ENCODE data around the gene ST8SIA1.
A peak's percentile ranks its signal among the peaks of the same experiment; 100 is the strongest.
"Not testable (repeated sequence)": the region's sequence is repeated elsewhere in the genome, so short reads cannot be mapped to it uniquely, and the experiment has no call there.

The ST8SIA1 gene

GRCh38 chr12:22334410-22335100 is at the start of gene ST8SIA1:
Gene ST8SIA1, minus strand, starts transcription at chr12:22334707. Its CDS starts 475 bp downstream, at chr12:22334232.
- no peak for FAIRE-seq
- DNase-seq (ENCODE audit: extremely low spot score, insufficient read length, low read depth) = peak; percentile 23

DNA sequence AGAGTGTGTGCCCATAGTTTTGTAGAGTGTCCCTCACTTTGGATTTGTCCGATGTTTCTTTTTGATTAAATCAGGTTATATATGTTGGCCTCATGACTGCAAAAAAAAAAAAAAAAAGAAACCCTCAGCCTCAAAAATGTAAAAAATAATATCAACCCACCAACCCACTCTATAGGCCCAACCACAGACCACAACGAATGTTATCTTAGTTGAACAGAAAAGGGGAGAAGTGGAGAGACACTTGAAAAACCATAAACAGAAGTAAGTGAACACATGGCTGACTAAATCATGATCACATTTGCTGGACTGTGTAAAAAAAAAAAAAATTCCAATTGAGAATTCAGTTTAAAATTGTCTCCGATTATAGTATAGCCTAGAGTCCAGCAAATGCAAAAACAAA is 45.5 kb upstream of the ST8SIA1 start:
- DNase-seq (ENCODE audit: extremely low spot score, insufficient read length, low read depth) (no peak), FAIRE-seq (no peak)

GRCh38 chr12:22377731-22378496 is 43.4 kb upstream of the ST8SIA1 start:
- DNase-seq (ENCODE audit: extremely low spot score, insufficient read length, low read depth) = no peak

GRCh38 chr12:22376596-22377150 is 42.2 kb upstream of the ST8SIA1 start:
- FAIRE-seq; DNase-seq (ENCODE audit: extremely low spot score, insufficient read length, low read depth): not testable (repeated sequence)

More at GRCh38 chr12:22377731-22378496, 43.4 kb upstream of the ST8SIA1 start:
- no peak for FAIRE-seq

DNA sequence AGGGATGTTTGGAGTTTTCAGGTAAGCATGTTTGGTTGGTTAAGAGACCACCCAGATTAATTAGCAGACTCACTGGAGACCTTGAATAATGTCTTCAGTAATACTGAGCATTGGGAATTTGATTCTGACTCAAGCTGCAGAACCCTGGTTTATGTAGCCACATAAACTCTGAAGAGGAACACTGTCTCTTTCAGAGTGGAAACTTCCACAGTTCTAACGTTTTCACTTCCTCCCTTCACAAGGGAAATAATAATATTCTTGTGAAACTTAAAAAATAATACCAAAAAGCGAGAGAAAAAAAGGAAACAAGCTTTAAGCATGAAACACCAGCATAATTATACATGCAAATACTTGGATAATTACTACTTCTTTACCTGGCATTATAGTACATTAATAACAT is 40.0 kb upstream of the ST8SIA1 start:
- DNase-seq (ENCODE audit: extremely low spot score, insufficient read length, low read depth) (no peak), FAIRE-seq (no peak)

DNA sequence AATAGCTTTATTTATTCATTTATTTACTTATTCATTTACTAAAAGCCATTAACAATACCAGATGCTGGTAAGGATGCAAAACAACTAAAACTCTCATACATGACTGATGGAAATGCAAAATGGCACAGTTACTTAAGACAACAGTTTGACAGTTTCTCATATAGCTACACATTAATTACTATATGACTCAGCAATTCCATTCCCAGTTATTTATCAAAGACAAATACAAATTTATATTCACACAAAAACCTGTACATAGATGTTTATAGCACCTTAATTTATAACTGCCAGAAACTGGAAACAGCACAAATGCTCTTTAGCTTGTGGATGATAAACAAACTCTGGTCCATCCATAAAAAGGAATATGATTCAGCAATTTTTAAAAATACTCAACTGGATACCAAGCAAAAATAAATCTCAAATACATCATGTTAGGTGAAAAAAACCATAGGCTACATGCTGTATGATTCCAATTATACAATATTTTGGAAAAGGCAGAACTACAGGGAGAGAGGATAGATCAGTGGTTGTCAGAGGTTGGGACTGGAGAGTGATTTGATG is 37.9 kb upstream of the ST8SIA1 start:
- no peak for FAIRE-seq

GRCh38 chr12:22366181-22366580 is 31.7 kb upstream of the ST8SIA1 start:
- FAIRE-seq (no peak), DNase-seq (ENCODE audit: extremely low spot score, insufficient read length, low read depth) (no peak)

More for the DNA sequence above, 37.9 kb upstream of the ST8SIA1 start:
- no peak for DNase-seq (ENCODE audit: extremely low spot score, insufficient read length, low read depth)

- DNase-seq (ENCODE audit: extremely low spot score, insufficient read length, low read depth) (no peak), FAIRE-seq (no peak)
Measured at GRCh38 chr12:22361785-22362184, 27.3 kb upstream of the ST8SIA1 start.

DNA sequence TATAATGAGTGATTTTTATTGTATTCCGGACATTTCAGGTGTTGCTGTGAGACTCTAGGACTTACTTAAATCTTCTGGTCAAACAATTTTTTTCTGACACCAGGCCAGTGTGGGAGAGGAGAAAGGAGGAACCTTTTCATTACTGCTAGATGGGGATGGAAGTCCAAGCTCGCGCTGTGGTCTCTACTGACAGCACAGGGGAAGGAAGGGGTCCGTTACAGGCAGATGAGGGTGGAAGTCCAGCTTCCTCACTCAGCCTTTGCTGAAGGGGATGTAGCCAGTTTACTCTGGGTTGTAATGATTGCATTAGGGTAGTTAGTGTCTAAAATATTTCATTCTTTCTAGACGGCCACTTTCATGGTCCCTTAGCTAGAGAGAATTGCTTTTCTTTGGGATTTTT is 26.3 kb upstream of the ST8SIA1 start:
- no peak for FAIRE-seq
- no peak for DNase-seq (ENCODE audit: extremely low spot score, insufficient read length, low read depth)

DNA sequence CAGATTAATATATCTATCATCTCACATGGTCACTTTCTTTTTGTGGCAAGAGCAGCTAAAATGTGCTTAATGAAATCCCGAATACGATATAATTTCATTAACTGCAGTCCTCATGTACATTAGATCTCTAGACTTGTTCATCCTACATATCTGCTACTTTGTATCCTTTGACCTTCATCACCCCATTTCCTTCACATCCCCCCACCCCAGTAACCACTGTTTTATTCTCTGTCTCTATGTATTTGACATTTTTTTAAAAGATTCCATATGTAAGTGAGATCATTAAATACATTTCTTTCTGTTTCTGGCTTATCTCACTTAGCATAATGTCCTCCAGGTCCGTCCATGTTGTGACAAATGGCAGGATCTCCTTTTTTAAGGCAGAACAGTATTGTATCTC is 23.0 kb upstream of the ST8SIA1 start:
- no peak for FAIRE-seq
- DNase-seq (ENCODE audit: extremely low spot score, insufficient read length, low read depth) = no peak

DNA sequence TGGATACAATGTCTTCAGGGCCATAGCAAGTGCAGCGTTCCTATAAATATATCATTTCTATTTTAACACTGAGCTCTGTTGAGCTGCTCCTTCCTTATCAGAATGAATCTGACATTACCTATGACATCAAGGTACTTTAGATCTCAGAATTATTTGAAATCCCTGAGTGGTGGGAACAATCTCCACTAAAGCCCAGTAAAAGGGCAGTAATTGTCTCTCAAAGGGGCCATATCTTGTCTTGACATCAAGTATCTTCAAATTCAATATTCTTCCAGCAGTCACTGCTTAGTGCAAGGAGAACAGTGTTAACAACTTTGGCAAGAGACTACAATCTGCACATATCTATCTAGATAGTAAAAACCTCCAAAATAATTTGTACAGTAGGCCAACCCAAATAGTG is 21.7 kb upstream of the ST8SIA1 start:
- FAIRE-seq = no peak
- DNase-seq (ENCODE audit: extremely low spot score, insufficient read length, low read depth) = no peak

GRCh38 chr12:22355011-22355580 is 20.6 kb upstream of the ST8SIA1 start:
- no peak for FAIRE-seq

DNA sequence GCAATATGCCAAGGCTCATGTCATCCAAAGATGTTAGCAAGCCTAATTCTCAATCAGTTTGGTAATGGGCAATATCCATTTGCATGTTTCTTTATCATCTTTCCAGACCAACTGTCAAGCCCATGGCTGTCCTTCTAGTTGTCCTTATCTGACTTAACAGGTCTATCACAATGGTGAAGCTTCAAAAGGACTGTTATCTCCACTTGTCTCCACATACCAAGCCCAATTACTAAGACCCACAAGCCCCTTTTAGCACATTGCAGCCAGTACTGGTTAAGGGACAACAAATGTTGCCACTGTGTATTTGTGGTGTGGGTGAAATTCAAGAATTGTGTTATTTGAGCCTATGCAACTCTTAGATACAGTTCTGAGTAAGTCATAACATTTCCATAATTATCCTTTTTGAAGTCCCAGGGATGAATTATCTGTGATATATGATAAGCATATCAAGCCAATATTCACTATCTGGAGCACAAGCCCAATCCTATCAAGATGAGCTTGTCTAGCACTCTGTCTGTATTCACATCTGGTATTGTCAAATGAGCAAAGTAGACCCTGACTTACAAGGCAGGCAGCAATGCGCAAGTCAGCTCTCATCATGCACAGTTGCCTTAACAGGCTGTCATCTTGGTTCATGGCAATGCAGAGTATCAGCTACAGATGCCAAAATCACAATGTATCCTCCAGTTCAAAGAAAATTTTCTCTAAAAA is 19.3 kb upstream of the ST8SIA1 start:
- DNase-seq (ENCODE audit: extremely low spot score, insufficient read length, low read depth) = no peak
- FAIRE-seq = no peak

More at GRCh38 chr12:22355011-22355580, 20.6 kb upstream of the ST8SIA1 start:
- no peak for DNase-seq (ENCODE audit: extremely low spot score, insufficient read length, low read depth)

- FAIRE-seq (no peak), DNase-seq (ENCODE audit: extremely low spot score, insufficient read length, low read depth) (no peak)
Measured at GRCh38 chr12:22350886-22351285, 16.4 kb upstream of the ST8SIA1 start.

DNA sequence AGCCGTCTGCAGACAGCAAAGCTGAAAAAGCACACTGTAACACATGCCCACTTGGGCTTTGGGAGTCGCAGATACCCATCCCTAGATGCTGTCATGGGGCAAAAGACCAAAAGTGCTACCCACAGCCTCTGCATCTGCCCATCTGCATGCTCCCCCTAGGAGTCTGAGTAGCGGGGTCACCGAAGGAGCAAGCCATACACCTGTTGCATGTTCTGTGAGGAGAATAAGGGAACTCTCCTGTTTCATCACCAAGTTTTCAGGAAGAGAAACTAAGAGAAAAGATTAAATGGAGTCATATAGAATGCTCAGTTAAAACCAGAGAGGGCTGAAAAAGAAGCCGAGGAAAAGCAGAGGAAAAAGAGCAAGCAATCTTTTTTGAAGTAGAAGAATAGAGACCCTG is 13.7 kb upstream of the ST8SIA1 start:
- FAIRE-seq (no peak), DNase-seq (ENCODE audit: extremely low spot score, insufficient read length, low read depth) (no peak)

DNA sequence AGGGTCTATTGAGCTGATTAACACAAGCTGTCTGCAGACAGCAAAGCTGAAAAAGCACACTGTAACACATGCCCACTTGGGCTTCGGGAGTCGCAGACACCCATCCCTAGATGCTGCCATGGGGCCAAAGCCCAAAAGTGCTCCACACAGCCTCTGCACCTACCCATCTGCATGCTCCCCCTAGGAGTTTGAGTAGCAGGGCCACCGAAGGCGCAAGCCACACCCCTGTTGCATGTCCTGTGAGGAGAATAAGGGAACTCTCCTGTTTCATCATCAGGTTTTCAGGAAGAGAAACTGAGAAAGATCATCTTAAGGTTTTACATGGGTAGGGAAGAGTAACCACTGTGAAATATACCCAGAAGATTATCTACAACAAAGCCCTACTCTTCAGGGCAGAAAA is 5.6 kb upstream of the ST8SIA1 start:
- DNase-seq (ENCODE audit: extremely low spot score, insufficient read length, low read depth) (no peak), FAIRE-seq (no peak)

- DNase-seq (ENCODE audit: extremely low spot score, insufficient read length, low read depth) (no peak), FAIRE-seq (no peak)
Measured at GRCh38 chr12:22339691-22340090, 5.2 kb upstream of the ST8SIA1 start.

DNA sequence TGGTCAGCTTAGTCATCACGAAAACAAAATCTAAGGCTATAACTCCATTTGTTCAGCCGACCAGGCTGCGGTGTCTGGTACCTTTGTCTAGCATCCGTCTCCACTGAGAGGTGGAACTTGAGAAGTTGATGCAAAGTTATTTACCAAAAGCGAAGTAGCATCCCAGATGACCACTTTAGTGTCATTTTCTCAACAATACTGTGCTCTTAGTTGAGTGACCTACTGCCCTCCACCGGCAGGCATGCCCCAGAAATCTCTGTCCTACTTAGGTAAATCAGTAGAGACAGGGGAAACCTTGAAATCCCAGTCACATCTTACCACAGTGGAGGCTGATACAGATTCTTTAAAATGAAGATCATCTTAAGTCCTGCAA is 1.3 kb upstream of the ST8SIA1 start:
- FAIRE-seq (no peak), DNase-seq (ENCODE audit: extremely low spot score, insufficient read length, low read depth) (no peak)

- FAIRE-seq (no peak), DNase-seq (ENCODE audit: extremely low spot score, insufficient read length, low read depth) (no peak)
Measured at GRCh38 chr12:22333713-22334409, 646 bp downstream of the ST8SIA1 start.
